A673 (cell line): ENCODE data around the gene AMOTL1.

ENCODE experiments used
- EZH2 ChIP-seq: fragments of 200-600 bp; sonication (generic); IDR thresholded peaks from 2 replicates; pipeline ENCODE4 v1.6.1; 2017; ENCODE audit warnings: borderline replicate concordance, low read depth, mild to moderate bottlenecking, mixed read lengths, antibody characterized with exemption, low read length; ENCODE audit not compliant: poor library complexity, severe bottlenecking
- TF ChIP-seq, protein P1 (sequence below): fragments of 300-800, 200-600 bp; sonication (generic); conservative IDR thresholded peaks from 2 replicates; pipeline ENCODE4 v1.5.1; 2017; ENCODE audit warnings: low read depth, mild to moderate bottlenecking, antibody characterized with exemption, low read length, moderate library complexity, mixed read lengths

GRCh38 chr11:94754335-94754734 is 13.8 kb upstream of the AMOTL1 start:
- TF ChIP-seq, protein P1, sequence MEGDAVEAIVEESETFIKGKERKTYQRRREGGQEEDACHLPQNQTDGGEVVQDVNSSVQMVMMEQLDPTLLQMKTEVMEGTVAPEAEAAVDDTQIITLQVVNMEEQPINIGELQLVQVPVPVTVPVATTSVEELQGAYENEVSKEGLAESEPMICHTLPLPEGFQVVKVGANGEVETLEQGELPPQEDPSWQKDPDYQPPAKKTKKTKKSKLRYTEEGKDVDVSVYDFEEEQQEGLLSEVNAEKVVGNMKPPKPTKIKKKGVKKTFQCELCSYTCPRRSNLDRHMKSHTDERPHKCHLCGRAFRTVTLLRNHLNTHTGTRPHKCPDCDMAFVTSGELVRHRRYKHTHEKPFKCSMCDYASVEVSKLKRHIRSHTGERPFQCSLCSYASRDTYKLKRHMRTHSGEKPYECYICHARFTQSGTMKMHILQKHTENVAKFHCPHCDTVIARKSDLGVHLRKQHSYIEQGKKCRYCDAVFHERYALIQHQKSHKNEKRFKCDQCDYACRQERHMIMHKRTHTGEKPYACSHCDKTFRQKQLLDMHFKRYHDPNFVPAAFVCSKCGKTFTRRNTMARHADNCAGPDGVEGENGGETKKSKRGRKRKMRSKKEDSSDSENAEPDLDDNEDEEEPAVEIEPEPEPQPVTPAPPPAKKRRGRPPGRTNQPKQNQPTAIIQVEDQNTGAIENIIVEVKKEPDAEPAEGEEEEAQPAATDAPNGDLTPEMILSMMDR, result no peak
- no peak for TF ChIP-seq EZH2
